Fibroblast of the aortic adventitia (primary cell): ENCODE results near the gene FOXN3. TPM values are rescaled to one million over a fixed set of nuclear protein-coding genes. Genes with fewer than 3 reads are reported as not detected.

ENCODE experiments used
- DNase-seq: peaks from one replicate; pipeline ENCODE4 v3.0.0-alpha.2; 2010; ENCODE audit warnings: low read depth
- H3K4me3 ChIP-seq: 2 replicates; pipeline ENCODE4 v1.5.1; 2011; ENCODE audit warnings: low read depth, mild to moderate bottlenecking, control low read depth, low read length, moderate library complexity
- CTCF ChIP-seq: IDR thresholded peaks from 2 replicates; pipeline ENCODE4 v1.5.1; 2011; ENCODE audit warnings: mild to moderate bottlenecking, low read length, control low read depth, inconsistent platforms; ENCODE audit not compliant: insufficient read depth
- total RNA-seq: library from RNA; depleted of rRNA; stranded (reverse); fragments of >200 nt; gene quantifications from 2 replicates; pipeline ENCODE4 v1.2.3, GENCODE V29; 2012; ENCODE audit warnings: low replicate concordance

FOXN3 gene
- total RNA-seq, 1 donor = 35.3 TPM

DNA sequence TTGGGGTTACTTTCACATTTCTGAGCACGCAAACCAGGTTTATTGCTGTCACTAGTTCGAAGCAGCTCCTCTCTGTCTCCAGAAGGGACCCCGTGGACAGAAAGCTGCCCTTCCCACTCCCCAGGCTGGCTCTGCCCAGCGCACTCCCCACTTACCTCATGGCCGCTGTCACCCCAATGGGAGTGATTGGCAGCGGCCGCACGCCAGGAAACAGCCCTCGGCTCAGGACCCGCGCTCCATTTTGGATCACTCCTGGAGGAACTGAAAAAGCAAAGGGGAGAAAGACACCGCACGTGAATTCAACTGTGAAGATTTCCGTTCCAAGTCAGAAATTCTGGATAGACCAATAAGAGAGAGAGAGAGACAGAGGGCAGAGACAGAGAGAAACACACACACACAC lies 236.5 kb downstream of the FOXN3 start:
- TF ChIP-seq CTCF = no peak
- H3K4me3 ChIP-seq = no peak overlapping the region

DNA sequence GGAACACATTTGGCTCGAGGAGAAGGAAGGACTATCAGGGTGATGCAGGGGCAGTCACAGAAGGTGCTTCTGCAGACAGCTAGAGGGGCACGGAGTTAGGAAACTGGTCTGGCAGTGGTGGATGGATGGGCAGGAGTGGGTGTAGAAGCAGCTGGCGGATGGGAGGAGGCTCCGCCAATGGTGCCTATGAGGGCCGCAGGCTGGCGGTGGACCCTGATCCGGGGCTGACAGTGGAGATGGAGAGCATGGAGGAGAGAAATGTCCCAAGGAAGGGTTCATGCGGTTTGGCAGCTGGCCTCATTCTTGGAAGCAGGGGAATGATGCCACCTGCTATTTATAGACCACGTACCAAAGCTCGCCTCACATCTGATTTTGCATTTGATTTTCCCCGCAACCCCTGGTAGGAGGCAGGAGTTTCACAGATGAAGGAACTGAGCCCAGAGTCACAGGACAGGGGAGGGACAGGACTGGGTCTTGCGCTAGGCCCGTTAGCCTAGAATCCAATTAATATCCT lies 237.1 kb downstream of the FOXN3 start:
- TF ChIP-seq CTCF = no peak
- no peak overlapping the region for H3K4me3 ChIP-seq
- no peak for DNase-seq

More for the DNA sequence above, 236.5 kb downstream of the FOXN3 start:
- no peak for DNase-seq

DNA sequence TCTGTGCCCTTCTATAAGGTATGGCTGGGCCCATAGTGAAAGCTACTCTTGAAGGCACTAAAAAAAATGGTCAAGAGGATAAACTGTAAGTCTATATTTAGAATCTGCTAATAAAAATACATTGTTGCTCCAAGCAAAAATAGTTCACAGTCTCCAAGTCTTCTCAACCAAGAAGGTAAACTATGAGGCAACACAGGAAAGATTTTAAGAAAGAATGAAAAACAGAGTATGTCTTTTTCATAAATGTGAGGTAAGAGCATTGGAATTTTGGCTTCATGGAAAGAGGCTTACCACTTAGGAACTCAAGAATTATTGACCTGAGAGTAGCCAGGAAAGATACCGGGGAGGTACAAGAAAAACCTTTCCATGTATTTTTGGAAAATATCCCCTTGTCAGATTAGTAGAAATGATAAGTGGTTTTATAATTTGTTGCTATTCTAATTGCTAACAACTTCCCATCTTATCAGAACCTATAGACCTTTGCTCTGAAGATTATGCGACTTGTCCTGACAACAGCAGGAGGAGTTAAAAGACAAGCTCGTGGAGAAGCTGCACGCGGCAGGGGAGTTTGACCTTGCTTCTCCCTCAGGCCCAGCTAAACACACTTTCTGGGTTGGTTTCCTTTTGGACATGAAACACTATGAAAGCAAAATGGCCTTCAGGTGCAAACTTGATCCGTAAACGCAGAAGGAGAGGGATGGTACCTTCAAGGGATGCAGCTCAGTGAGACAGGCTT lies 238.1 kb downstream of the FOXN3 start:
- TF ChIP-seq CTCF = no peak
- peak; percentile 62 for DNase-seq
- no peak overlapping the region for H3K4me3 ChIP-seq

DNA sequence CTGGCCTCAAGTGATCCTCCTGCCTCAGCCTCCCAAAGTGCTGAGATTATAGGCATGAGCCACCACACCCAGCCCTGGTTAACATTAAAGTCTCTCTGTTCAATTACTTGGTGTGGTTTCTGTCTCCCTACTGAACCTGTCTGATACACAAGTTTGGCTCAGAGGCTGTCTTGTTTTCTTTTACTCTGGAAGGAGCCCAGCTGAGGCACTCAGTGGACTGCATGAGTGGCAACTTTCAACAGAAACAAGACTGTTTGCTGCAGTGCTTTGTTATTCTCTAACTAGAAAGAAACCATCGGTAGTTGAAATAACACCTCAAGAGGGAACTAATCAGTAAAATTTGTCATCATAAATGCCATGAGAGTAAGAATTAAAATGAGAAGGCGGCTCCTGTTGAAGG lies 238.7 kb downstream of the FOXN3 start:
- no peak for TF ChIP-seq CTCF
- no peak for DNase-seq
- H3K4me3 ChIP-seq = no peak overlapping the region

DNA sequence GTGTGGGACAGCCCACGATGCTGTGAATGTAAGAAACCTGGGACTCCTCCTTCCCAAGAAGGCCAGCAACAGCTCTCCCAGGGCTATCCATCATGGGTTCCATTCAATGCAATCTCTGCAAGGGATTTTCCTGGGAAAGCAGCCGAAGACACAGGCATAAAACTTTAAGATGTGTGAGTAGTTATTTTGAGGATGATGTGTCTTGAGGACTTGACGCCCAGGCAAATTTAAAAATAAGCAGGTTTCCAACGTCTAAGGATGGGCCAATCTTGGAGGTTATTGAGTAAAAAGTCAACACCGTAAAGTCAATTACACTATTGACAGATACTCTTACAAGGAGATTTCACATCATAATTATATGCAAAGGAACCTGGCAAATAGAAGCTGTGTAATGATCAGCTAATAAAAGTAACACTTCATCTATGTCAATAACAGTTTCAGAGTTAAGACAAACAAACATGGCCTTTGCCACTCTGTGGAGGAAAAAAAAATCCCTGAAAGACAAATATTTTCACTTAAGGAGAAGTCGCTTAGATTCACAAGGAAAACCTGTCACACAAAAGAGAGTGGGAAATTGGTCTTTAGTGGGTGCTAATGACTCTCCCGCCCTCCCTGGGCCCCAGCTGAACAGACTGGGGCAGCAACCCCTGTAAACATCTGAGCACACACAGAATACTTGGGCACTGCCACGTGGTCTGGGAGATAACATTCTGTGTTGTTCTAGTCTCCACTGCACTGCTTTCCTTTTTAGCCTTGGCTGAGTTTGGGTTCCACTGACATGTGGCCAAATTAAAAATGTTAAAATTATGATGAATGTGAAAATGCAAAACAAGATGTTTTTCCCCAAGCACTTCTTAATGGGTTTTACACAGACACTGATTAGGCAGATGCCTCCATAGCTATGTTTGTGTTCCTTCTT lies 240.9 kb downstream of the FOXN3 start:
- no peak for DNase-seq
- no peak for TF ChIP-seq CTCF
- no peak overlapping the region for H3K4me3 ChIP-seq

DNA sequence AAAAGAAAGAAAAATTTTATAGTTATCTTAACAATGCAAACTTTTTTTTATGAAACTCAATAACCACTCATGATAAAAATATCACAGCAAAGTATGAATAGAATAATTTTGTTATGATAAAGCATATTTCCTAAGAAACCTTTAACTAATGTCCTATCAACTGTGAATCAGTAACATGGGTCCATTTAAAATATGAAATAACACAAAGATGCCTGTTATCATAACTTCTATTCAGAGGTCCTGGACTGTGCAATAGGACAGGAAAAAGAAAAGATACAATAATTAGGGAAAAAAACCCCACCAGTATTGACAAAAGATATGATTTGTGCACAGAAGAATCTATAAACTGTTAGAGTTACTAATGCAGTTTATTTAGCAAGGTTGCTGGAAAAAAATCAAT lies 245.4 kb downstream of the FOXN3 start:
- H3K4me3 ChIP-seq = no peak overlapping the region
- no peak for DNase-seq
- TF ChIP-seq CTCF = no peak
